ACC112 (cell line): Measurements from ENCODE around the gene SMAD1.
"Not testable (repeated sequence)": the region's sequence is repeated elsewhere in the genome, so short reads cannot be mapped to it uniquely, and the experiment has no call there.

Source experiments
- H2AFZ ChIP-seq: fragments of 200-600 bp; sonication (generic); one replicate; pipeline ENCODE4 v1.6.0; 2017; ENCODE audit warnings: antibody characterized with exemption, low read length; ENCODE audit not compliant: unreplicated experiment
- H3K27ac ChIP-seq: fragments of 200-600 bp; sonication (generic); 2 replicates; pipeline ENCODE4 v1.5.1; 2014; ENCODE audit warnings: low read depth, mild to moderate bottlenecking, antibody characterized with exemption, low read length, moderate library complexity
- H3K27me3 ChIP-seq: fragments of 200-600 bp; sonication (generic); 2 replicates; pipeline ENCODE4 v1.6.1; 2014; ENCODE audit warnings: mild to moderate bottlenecking, antibody characterized with exemption, low read length, moderate library complexity, mixed read lengths; ENCODE audit not compliant: insufficient read depth
- H3K36me3 ChIP-seq: fragments of 200-600 bp; sonication (generic); 2 replicates; pipeline ENCODE4 v1.6.1; 2016; ENCODE audit warnings: mild to moderate bottlenecking, antibody characterized with exemption, low read length, moderate library complexity, mixed read lengths; ENCODE audit not compliant: insufficient read depth
- H3K4me1 ChIP-seq: fragments of 200-600 bp; sonication (generic); one replicate; pipeline ENCODE4 v1.6.1; 2016; ENCODE audit warnings: low read length, mixed read lengths; ENCODE audit not compliant: insufficient read depth, unreplicated experiment, control insufficient read depth
- H3K4me3 ChIP-seq: fragments of 200-600 bp; sonication (generic); 2 replicates; pipeline ENCODE4 v1.5.1; 2014; ENCODE audit warnings: mild to moderate bottlenecking, low read depth, low read length
- H3K79me2 ChIP-seq: fragments of 200-600 bp; sonication (generic); one replicate; pipeline ENCODE4 v1.6.0; 2016; ENCODE audit warnings: low read length; ENCODE audit not compliant: control insufficient read depth, unreplicated experiment, insufficient read depth

The SMAD1 gene

GRCh38 chr4:145583191-145584055 is 101.8 kb downstream of the SMAD1 start:
- H3K27me3 ChIP-seq, result peaks cover 57% of the 10 kb centered on the region
- no peak overlapping the region for H3K4me3 ChIP-seq
- H2AFZ ChIP-seq, result no peak overlapping the region
- no peaks in the 10 kb centered on the region for H3K79me2 ChIP-seq
- no peaks in the 10 kb centered on the region for H3K36me3 ChIP-seq
- no peaks in the 10 kb centered on the region for H3K4me1 ChIP-seq
- H3K27ac ChIP-seq, result no peak overlapping the region

- Histone ChIP-seq H2AFZ (no peak overlapping the region), H3K27ac (no peak overlapping the region), H3K27me3 (peaks cover 49% of the 10 kb centered on the region), H3K36me3 (no peaks in the 10 kb centered on the region), H3K79me2 (no peaks in the 10 kb centered on the region), H3K4me1 (no peaks in the 10 kb centered on the region), H3K4me3 (no peak overlapping the region)
Measured at GRCh38 chr4:145587088-145587754, 105.6 kb downstream of the SMAD1 start.

GRCh38 chr4:145589381-145589780 is 107.7 kb downstream of the SMAD1 start:
- not testable (repeated sequence) for H3K27ac ChIP-seq, H3K36me3 ChIP-seq, H3K79me2 ChIP-seq, H3K4me1 ChIP-seq, H2AFZ ChIP-seq, H3K4me3 ChIP-seq
- peaks cover 32% of the 10 kb centered on the region for H3K27me3 ChIP-seq

GRCh38 chr4:145589916-145590702 is 108.5 kb downstream of the SMAD1 start:
- H3K4me1 ChIP-seq, result no peaks in the 10 kb centered on the region
- no peaks in the 10 kb centered on the region for H3K79me2 ChIP-seq
- H3K4me3 ChIP-seq, result no peak overlapping the region
- H3K36me3 ChIP-seq, result no peaks in the 10 kb centered on the region
- H3K27me3 ChIP-seq, result peaks cover 32% of the 10 kb centered on the region
- no peak overlapping the region for H2AFZ ChIP-seq
- H3K27ac ChIP-seq, result no peak overlapping the region

GRCh38 chr4:145602129-145602760 is 120.6 kb downstream of the SMAD1 start:
- Histone ChIP-seq H3K4me1 (no peaks in the 10 kb centered on the region), H3K4me3 (no peak overlapping the region), H3K27me3 (peaks cover 41% of the 10 kb centered on the region), H2AFZ (no peak overlapping the region), H3K27ac (no peak overlapping the region), H3K79me2 (no peaks in the 10 kb centered on the region), H3K36me3 (no peaks in the 10 kb centered on the region)

DNA sequence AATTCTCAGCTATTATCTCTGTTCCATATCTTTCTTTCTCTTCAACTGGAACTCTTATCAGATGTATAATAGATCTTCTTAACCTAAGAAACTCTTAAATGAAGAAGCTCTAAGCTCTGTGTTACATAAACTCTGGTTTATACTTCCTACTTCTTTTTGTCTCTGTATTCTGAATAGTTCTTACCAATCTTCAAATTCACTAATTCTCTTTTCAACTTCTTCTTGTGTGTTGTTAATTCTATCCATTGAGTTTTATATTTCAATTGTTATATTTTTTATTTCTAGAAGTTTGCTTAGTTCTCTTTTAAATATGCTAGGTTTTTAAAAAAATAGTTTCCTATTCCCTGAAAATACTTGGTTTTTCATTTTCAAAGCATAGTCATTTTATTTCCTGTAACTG is 124.3 kb downstream of the SMAD1 start:
- Histone ChIP-seq H3K79me2 (no peaks in the 10 kb centered on the region), H3K4me3 (no peak overlapping the region), H3K27me3 (peaks cover 15% of the 10 kb centered on the region), H3K4me1 (no peaks in the 10 kb centered on the region), H2AFZ (no peak overlapping the region), H3K36me3 (no peaks in the 10 kb centered on the region), H3K27ac (no peak overlapping the region)
